Measurements from ENCODE around the gene LRIG1. TPM values are rescaled to one million over a fixed set of nuclear protein-coding genes. Genes with fewer than 3 reads are reported as not detected.

LRIG1 gene
- total RNA-seq, 4 donors from 2014 or later: 48.6 to 58.6 (median 52.5) TPM

GRCh38 chr3:66348704-66349103 is 152.1 kb downstream of the LRIG1 start:
- DNase-seq (ENCODE audit: low spot score in 2 of 2): no peak
- Histone ChIP-seq H3K27me3 (no peaks in the 10 kb centered on the region), H3K36me3 (peaks cover 0 to 11% (median 0%) of the 10 kb centered on the region in 3 donors), H3K27ac (peak overlapping the region in 2 of 4 donors; percentile 41 to 55), H3K4me1 (peaks cover 0 to 32% (median 0%) of the 10 kb centered on the region in 4 donors), H3K4me3 (no peak overlapping the region), H3K9me3 (peaks cover 0 to 3% (median 0%) of the 10 kb centered on the region in 4 donors)
- TF ChIP-seq CTCF (IDR thresholded peaks at IDR 0.05): no peak
- TF ChIP-seq EP300 (IDR thresholded peaks at IDR 0.05): peak in 1 of 2 donors; percentile 62
- no peak for TF ChIP-seq POLR2A (IDR thresholded peaks at IDR 0.05)
- WGBS, 2 donors: 45 to 46% methylated on average over 3 of the region's 3 CpGs

GRCh38 chr3:66344848-66345578 is 155.8 kb downstream of the LRIG1 start:
- no peaks in the 10 kb centered on the region for H3K27me3 ChIP-seq
- TF ChIP-seq CTCF (IDR thresholded peaks at IDR 0.05) (no peak), EP300 (IDR thresholded peaks at IDR 0.05) (no peak), POLR2A (IDR thresholded peaks at IDR 0.05) (no peak)
- peaks cover 0 to 26% (median 0%) of the 10 kb centered on the region in 4 donors for H3K4me1 ChIP-seq
- H3K27ac ChIP-seq: peak overlapping the region in 1 of 4 donors; percentile 12
- H3K4me3 ChIP-seq: no peak overlapping the region
- no peak for DNase-seq (ENCODE audit: low spot score in 2 of 2)
- H3K9me3 ChIP-seq: peaks cover 0 to 7% (median 2%) of the 10 kb centered on the region in 4 donors
- peaks cover 0 to 11% (median 0%) of the 10 kb centered on the region in 3 donors for H3K36me3 ChIP-seq
- 85 to 91% methylated on average over 8 of the region's 8 CpGs for WGBS, 2 donors

GRCh38 chr3:66344391-66344811 is 156.4 kb downstream of the LRIG1 start:
- H3K9me3 ChIP-seq: peaks cover 0 to 7% (median 2%) of the 10 kb centered on the region in 4 donors
- H3K4me1 ChIP-seq: peaks cover 0 to 20% (median 0%) of the 10 kb centered on the region in 4 donors
- no peak overlapping the region for H3K27ac ChIP-seq
- TF ChIP-seq CTCF (IDR thresholded peaks at IDR 0.05) (no peak), EP300 (IDR thresholded peaks at IDR 0.05) (no peak), POLR2A (IDR thresholded peaks at IDR 0.05) (no peak)
- no peak for DNase-seq (ENCODE audit: low spot score in 2 of 2)
- 85 to 90% methylated on average over 9 of the region's 9 CpGs for WGBS, 2 donors
- no peak overlapping the region for H3K4me3 ChIP-seq
- H3K27me3 ChIP-seq: no peaks in the 10 kb centered on the region
- H3K36me3 ChIP-seq: peaks cover 0 to 11% (median 0%) of the 10 kb centered on the region in 3 donors

- H3K4me3 ChIP-seq: no peak overlapping the region
- peaks cover 0 to 15% (median 0%) of the 10 kb centered on the region in 4 donors for H3K4me1 ChIP-seq
- no peak for DNase-seq (ENCODE audit: low spot score in 2 of 2)
- peaks cover 0 to 7% (median 2%) of the 10 kb centered on the region in 4 donors for H3K9me3 ChIP-seq
- no peak overlapping the region for H3K27ac ChIP-seq
- no peaks in the 10 kb centered on the region for H3K27me3 ChIP-seq
- WGBS, 2 donors: 34 to 38% methylated on average over 8 of the region's 8 CpGs
- TF ChIP-seq POLR2A (IDR thresholded peaks at IDR 0.05) (no peak), EP300 (IDR thresholded peaks at IDR 0.05) (no peak), CTCF (IDR thresholded peaks at IDR 0.05) (no peak)
- H3K36me3 ChIP-seq: peaks cover 0 to 11% (median 0%) of the 10 kb centered on the region in 3 donors
Observed at GRCh38 chr3:66342717-66343356, 158.0 kb downstream of the LRIG1 start.

- DNase-seq (ENCODE audit: low spot score in 2 of 2): no peak
- WGBS, 2 donors: 53 to 56% methylated on average over 3 of the region's 3 CpGs
- Histone ChIP-seq H3K9me3 (peaks cover 0 to 7% (median 0%) of the 10 kb centered on the region in 4 donors), H3K36me3 (no peaks in the 10 kb centered on the region), H3K27me3 (no peaks in the 10 kb centered on the region), H3K4me1 (peaks cover 0 to 15% (median 0%) of the 10 kb centered on the region in 4 donors), H3K4me3 (no peak overlapping the region), H3K27ac (no peak overlapping the region)
- TF ChIP-seq EP300 (IDR thresholded peaks at IDR 0.05) (no peak), CTCF (IDR thresholded peaks at IDR 0.05) (no peak), POLR2A (IDR thresholded peaks at IDR 0.05) (no peak)
Observed at GRCh38 chr3:66338927-66339326, 161.9 kb downstream of the LRIG1 start.

Measured in tibial nerve (tissue), 4 donors.